Fibroblast of lung (primary cell): ENCODE measurements around the gene UBE2V1.

ENCODE experiments used
- EZH2 ChIP-seq: IDR thresholded peaks from 2 replicates; pipeline ENCODE4 v1.5.1; 2012; ENCODE audit warnings: low read length, control low read depth, mild to moderate bottlenecking; ENCODE audit errors: missing control alignments
- TF ChIP-seq, protein P1 (sequence below), 2 donors: IDR thresholded peaks in 1 of 2; conservative IDR thresholded peaks in 1 of 2; 1 replicate in 1 of 2; 2 replicates in 1 of 2; pipeline ENCODE4 v1.5.1; 2011 to 2012; ENCODE audit warnings: low read length in 2 of 2, control low read depth in 1 of 2, inconsistent platforms in 1 of 2, low read depth in 1 of 2, mild to moderate bottlenecking in 1 of 2

DNA sequence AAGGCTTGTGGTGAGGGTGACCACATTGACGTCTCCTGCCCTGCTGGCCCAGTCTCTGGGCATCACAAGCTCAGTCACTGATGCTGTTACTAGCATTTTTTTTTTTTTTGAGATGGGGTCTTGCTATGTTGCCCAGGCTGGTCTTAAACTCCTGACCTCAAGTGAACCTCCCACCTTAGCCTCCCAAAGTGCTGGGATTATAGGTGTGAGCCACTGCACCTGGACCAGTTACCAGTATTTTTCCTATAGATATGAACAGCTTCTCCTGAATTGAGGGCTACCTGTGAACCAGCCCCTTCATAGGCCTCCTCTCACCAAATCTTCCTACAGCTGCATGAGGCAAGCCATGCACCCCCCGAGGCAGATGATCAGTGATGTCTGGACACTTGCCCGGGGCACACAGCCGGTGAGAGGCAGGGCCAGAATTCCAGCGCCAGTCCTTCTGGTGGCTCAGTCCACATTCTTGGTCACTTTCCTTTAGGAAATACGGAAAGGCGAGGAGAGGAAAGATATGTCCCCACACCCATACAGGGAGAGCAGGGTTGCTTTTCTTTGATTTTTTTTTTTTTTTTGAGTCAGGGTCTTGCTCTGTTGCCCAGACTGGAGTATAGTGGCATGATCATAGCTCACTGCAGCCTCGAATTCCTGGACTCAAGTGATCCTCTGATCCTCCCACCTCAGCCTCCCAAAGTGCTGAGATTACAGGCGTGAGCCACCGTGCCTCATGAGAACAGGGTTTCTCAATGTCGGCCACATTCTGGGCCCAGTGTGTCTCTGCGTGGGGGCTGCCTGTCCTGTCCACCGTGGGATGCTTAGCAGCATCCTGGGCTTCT, 50.7 kb downstream of the UBE2V1 start:
- TF ChIP-seq, protein P1, sequence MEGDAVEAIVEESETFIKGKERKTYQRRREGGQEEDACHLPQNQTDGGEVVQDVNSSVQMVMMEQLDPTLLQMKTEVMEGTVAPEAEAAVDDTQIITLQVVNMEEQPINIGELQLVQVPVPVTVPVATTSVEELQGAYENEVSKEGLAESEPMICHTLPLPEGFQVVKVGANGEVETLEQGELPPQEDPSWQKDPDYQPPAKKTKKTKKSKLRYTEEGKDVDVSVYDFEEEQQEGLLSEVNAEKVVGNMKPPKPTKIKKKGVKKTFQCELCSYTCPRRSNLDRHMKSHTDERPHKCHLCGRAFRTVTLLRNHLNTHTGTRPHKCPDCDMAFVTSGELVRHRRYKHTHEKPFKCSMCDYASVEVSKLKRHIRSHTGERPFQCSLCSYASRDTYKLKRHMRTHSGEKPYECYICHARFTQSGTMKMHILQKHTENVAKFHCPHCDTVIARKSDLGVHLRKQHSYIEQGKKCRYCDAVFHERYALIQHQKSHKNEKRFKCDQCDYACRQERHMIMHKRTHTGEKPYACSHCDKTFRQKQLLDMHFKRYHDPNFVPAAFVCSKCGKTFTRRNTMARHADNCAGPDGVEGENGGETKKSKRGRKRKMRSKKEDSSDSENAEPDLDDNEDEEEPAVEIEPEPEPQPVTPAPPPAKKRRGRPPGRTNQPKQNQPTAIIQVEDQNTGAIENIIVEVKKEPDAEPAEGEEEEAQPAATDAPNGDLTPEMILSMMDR (conservative IDR thresholded peaks at IDR 0.05 in 1 of 2, IDR thresholded peaks at IDR 0.05 in 1 of 2; ENCODE audit: low read depth in 1 of 2, low read length in 2 of 2), result no peak
- no peak for TF ChIP-seq EZH2
